HG02938 (cell line): ENCODE data around the gene ARSD.

Experiments used
- ATAC-seq: cut with Tn5 transposase; IDR thresholded peaks from one replicate; pipeline ENCODE4 v1.9.1; 2021; ENCODE audit warnings: mild to moderate bottlenecking, moderate library complexity; ENCODE audit not compliant: unreplicated experiment

ARSD gene

GRCh38 chrX:2855761-2856160 is 73.4 kb downstream of the ARSD start:
- no peak for ATAC-seq

- no peak for ATAC-seq
These were observed 74.2 kb downstream of the ARSD start for GRCh38 chrX:2854918-2855317.
